Measurements from ENCODE around the gene METTL26.
A peak's percentile ranks its signal among the peaks of the same experiment; 100 is the strongest.

Gene METTL26

DNA sequence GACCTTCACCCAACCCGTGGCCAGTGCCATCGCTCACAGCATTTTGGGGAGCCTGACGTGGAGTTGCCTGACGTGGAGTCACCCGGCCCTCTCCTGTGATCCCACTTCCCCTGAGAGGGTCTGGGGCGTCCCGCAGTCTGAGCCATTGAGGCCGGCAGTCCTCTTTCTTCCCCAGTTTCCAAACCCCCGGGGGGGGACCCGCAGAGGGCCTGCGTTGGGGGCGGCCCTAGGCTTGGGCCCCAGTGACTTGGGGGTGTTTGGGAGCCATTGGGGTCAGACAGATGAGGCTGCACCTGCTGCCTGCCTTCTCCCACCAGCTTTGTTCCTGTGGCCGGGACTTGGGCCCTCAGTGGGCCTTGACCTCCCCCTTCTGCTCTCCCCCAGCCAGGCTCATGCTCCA lies 33.6 kb upstream of the METTL26 start:
- no peak for DNase-seq
- TF ChIP-seq, protein P1, sequence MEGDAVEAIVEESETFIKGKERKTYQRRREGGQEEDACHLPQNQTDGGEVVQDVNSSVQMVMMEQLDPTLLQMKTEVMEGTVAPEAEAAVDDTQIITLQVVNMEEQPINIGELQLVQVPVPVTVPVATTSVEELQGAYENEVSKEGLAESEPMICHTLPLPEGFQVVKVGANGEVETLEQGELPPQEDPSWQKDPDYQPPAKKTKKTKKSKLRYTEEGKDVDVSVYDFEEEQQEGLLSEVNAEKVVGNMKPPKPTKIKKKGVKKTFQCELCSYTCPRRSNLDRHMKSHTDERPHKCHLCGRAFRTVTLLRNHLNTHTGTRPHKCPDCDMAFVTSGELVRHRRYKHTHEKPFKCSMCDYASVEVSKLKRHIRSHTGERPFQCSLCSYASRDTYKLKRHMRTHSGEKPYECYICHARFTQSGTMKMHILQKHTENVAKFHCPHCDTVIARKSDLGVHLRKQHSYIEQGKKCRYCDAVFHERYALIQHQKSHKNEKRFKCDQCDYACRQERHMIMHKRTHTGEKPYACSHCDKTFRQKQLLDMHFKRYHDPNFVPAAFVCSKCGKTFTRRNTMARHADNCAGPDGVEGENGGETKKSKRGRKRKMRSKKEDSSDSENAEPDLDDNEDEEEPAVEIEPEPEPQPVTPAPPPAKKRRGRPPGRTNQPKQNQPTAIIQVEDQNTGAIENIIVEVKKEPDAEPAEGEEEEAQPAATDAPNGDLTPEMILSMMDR (IDR thresholded peaks at IDR 0.05): no peak
- no peak overlapping the region for H3K4me3 ChIP-seq
- H3K36me3 ChIP-seq: peaks cover 34 to 55% (median 43%) of the 10 kb centered on the region in 3 donors
- intact Hi-C loops (cut with DNase I; ENCODE audit: low total_unique reads): no loop called here
- H3K9me3 ChIP-seq: no peaks in the 10 kb centered on the region
- peaks cover 8 to 22% (median 18%) of the 10 kb centered on the region in 4 donors for H3K4me1 ChIP-seq
- H3K27ac ChIP-seq: no peak overlapping the region
- H3K27me3 ChIP-seq: no peaks in the 10 kb centered on the region

GRCh38 chr16:668519-669171 lies 32.5 kb upstream of the METTL26 start:
- Histone ChIP-seq H3K4me3 (peak overlapping the region; percentile 84 to 92), H3K9me3 (no peaks in the 10 kb centered on the region), H3K36me3 (peaks cover 34 to 45% (median 40%) of the 10 kb centered on the region in 3 donors), H3K27ac (peak overlapping the region; percentile 87), H3K27me3 (no peaks in the 10 kb centered on the region), H3K4me1 (peaks cover 8 to 22% (median 18%) of the 10 kb centered on the region in 4 donors)
- intact Hi-C loops (cut with DNase I; ENCODE audit: low total_unique reads): no loop called here
- no peak for DNase-seq
- TF ChIP-seq, protein P1 (IDR thresholded peaks at IDR 0.05): no peak

- peak; percentile 91 to 96 for DNase-seq
Observed at GRCh38 chr16:667780-668518, 31.8 kb upstream of the METTL26 start, which contains the start of gene RHOT2. RHOT2 (plus strand) TSS chr16:668132; CDS start chr16:668200, 68 bp downstream.

DNA sequence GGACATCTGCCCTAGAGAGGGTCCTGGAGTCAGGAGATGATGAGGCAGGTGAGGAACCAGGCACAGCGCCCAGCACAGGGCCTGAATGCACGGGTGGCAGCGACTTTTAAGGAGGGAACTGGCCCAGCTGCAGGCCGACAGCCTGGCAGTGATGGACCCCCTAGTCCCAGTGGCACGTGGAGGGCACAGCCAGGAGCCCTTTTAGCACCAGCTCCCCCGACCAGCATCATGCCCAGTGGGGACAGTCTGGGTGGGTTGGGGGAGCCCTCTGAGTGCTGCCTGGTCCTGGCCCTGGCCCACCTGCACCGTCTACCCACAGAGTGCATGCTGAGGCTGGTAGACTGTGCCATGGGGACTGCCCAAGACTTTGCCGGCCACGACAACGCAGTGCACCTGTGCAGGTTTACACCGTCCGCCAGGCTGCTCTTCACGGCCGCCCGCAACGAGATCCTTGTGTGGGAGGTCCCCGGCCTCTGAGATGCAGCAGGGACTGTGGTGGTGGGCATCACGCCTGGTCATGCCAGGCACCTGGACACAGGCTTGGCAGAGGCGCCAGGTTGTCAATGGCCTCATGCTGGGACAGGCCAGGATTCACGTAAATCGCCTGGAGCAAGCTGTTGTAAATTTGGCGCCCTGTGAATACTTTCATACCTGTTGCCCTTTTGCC lies 31.1 kb upstream of the METTL26 start:
- Histone ChIP-seq H3K4me3 (peak overlapping the region; percentile 84 to 92), H3K36me3 (peaks cover 25 to 37% (median 26%) of the 10 kb centered on the region in 3 donors), H3K4me1 (peaks cover 8 to 22% (median 18%) of the 10 kb centered on the region in 4 donors), H3K27ac (peak overlapping the region; percentile 87), H3K9me3 (no peaks in the 10 kb centered on the region), H3K27me3 (no peaks in the 10 kb centered on the region)
- intact Hi-C loops (cut with DNase I; ENCODE audit: low total_unique reads): no loop called here
- TF ChIP-seq, protein P1 (IDR thresholded peaks at IDR 0.05): no peak
- no peak for DNase-seq

More at GRCh38 chr16:667780-668518, 31.8 kb upstream of the METTL26 start, which contains the start of gene RHOT2:
- Histone ChIP-seq H3K36me3 (peaks cover 32 to 38% (median 33%) of the 10 kb centered on the region in 3 donors), H3K4me3 (peak within 1 kb of the TSS; percentile 84 to 92), H3K9me3 (no peaks in the 10 kb centered on the region), H3K27ac (peak within 1 kb of the TSS; percentile 87), H3K4me1 (peaks cover 8 to 22% (median 18%) of the 10 kb centered on the region in 4 donors), H3K27me3 (no peaks in the 10 kb centered on the region)
- intact Hi-C loops (cut with DNase I; ENCODE audit: low total_unique reads): no loop called here
- TF ChIP-seq, protein P1 (IDR thresholded peaks at IDR 0.05): peak; percentile 88 to 90

- intact Hi-C loops (cut with DNase I; ENCODE audit: low total_unique reads): no loop called here
- Histone ChIP-seq H3K27ac (no peak overlapping the region), H3K4me1 (peaks cover 8 to 22% (median 18%) of the 10 kb centered on the region in 4 donors), H3K27me3 (no peaks in the 10 kb centered on the region), H3K36me3 (peaks cover 18 to 33% (median 19%) of the 10 kb centered on the region in 3 donors), H3K9me3 (no peaks in the 10 kb centered on the region), H3K4me3 (no peak overlapping the region)
- TF ChIP-seq, protein P1 (IDR thresholded peaks at IDR 0.05): no peak
- DNase-seq: no peak
Observed at GRCh38 chr16:666572-666971, 30.5 kb upstream of the METTL26 start.
